Activated CD8-positive, alpha-beta memory T cell treated with anti-CD3 and anti-CD28 coated beads, Interleukin-2, amount 10 ng/mL, durations not matched to agents 7 days and 5 days (primary cell): ENCODE measurements around the gene GSKIP. TPM values are rescaled to one million over a fixed set of nuclear protein-coding genes. Genes with fewer than 3 reads are reported as not detected.

ENCODE experiments used
- ATAC-seq: fragments of 150-1000 bp; cut with Tn5 transposase; one replicate; pipeline ENCODE4 v1.10.0; 2021; ENCODE audit warnings: moderate library complexity
- CTCF ChIA-PET: fragments of 350-600 bp; sonication (Branson Sonifier 250); formaldehyde crosslinking; loops from one replicate; lab custom pipeline; 2021; ENCODE audit warnings: antibody characterized with exemption; lab: Charles Lee
- DNase-seq: peaks from one replicate; pipeline ENCODE4 v3.0.0-alpha.2; 2020
- H3K27ac Mint-ChIP-seq: one replicate; pipeline ENCODE4 v1.8.0; 2021; ENCODE audit warnings: mild to moderate bottlenecking, mixed read lengths
- H3K27me3 Mint-ChIP-seq: one replicate; pipeline ENCODE4 v1.8.0; 2021; ENCODE audit warnings: mixed read lengths
- H3K36me3 Mint-ChIP-seq: one replicate; pipeline ENCODE4 v1.8.0; 2021; ENCODE audit warnings: mild to moderate bottlenecking, mixed read lengths
- H3K4me1 Mint-ChIP-seq: one replicate; pipeline ENCODE4 v1.8.0; 2021; ENCODE audit warnings: mixed read lengths
- H3K4me3 Mint-ChIP-seq: one replicate; pipeline ENCODE4 v1.8.0; 2021; ENCODE audit warnings: mild to moderate bottlenecking, moderate library complexity, mixed read lengths
- H3K9me3 Mint-ChIP-seq: one replicate; pipeline ENCODE4 v1.8.0; 2022; ENCODE audit warnings: low read depth, mixed read lengths
- total RNA-seq, 2 experiments: library from RNA; stranded (reverse); gene quantifications; one replicate each; pipeline ENCODE4 v1.2.3, GENCODE V29; 2021

The GSKIP gene
- total RNA-seq, 2 experiments from 2014 or later: 15.0 to 26.0 TPM

- H3K4me1 Mint-ChIP-seq: peaks cover 9% of the 10 kb centered on the region
- peak overlapping the region; percentile 84 for H3K4me3 Mint-ChIP-seq
- peak overlapping the region; percentile 79 for H3K27ac Mint-ChIP-seq
- DNase-seq (no peak), ATAC-seq (no peak)
- H3K27me3 Mint-ChIP-seq: peaks cover 9% of the 10 kb centered on the region
- CTCF ChIA-PET: interaction anchor here (0.7 to 2.4 kb wide), 4 partner anchors 10 to 115 kb away, joined by 3 to 9 read pairs (median 3); partner anchors contain the start of gene ATG2B
- H3K36me3 Mint-ChIP-seq: peaks cover 2% of the 10 kb centered on the region
- no peaks in the 10 kb centered on the region for H3K9me3 Mint-ChIP-seq
These were observed 27.6 kb downstream of the GSKIP start for GRCh38 chr14:96390965-96391292.

GRCh38 chr14:96391293-96392118, 28.2 kb downstream of the GSKIP start:
- peak; percentile 96 for ATAC-seq
- CTCF ChIA-PET: interaction anchor here (0.7 to 2.4 kb wide), 4 partner anchors 10 to 116 kb away, joined by 3 to 9 read pairs (median 3); partner anchors contain the start of gene ATG2B
- Mint-ChIP-seq H3K36me3 (no peaks in the 10 kb centered on the region), H3K27ac (peak overlapping the region; percentile 79), H3K27me3 (peaks cover 12% of the 10 kb centered on the region), H3K9me3 (no peaks in the 10 kb centered on the region), H3K4me3 (peak overlapping the region; percentile 84), H3K4me1 (peaks cover 9% of the 10 kb centered on the region)
- peak; percentile 99 for DNase-seq

GRCh38 chr14:96393071-96393691, 29.9 kb downstream of the GSKIP start:
- Mint-ChIP-seq H3K36me3 (no peaks in the 10 kb centered on the region), H3K27ac (no peak overlapping the region), H3K27me3 (peaks cover 12% of the 10 kb centered on the region), H3K4me3 (peak overlapping the region; percentile 84), H3K9me3 (no peaks in the 10 kb centered on the region), H3K4me1 (peaks cover 9% of the 10 kb centered on the region)
- ATAC-seq (no peak), DNase-seq (no peak)
- CTCF ChIA-PET: interaction anchor here (1.2 kb wide), 1 partner anchor 22 kb away, joined by 3 read pairs; no protein-coding TSS in a partner anchor

DNA sequence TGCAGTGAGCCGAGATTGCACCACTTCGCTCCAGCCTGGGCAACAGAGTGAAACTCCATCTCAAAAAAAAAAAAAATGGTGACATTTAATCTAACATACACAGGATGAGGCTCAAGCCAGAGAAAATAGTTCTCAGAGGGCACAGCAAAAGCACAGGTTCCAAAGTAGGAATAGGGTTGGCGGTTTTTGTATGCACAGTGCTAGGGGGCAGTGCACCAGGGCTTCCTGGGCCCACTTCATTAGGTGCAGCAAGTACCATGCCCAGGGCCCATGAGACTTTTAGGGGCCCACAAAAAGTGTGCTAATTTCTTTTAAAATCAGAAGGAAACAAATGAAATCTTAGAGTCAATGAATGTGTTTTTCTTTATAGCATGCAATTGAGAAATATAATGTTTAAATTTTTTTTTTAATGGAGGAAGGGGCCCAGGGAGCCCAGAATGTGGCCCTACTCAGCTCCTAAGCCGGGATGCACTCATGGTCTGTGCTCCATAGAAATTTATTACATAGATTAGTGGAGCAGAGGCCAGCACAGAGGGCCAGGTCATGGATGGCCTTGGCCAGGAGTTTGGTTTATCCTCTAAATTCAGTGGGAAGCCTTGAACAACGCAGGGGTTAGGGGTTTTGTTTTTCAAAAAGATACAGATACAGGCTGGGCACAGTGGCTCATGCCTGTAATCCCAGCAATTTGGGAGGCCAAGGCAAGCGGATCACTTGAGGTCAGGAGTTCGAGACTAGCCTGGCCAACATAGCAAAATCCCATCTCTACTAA, 30.9 kb downstream of the GSKIP start:
- H3K27ac Mint-ChIP-seq: no peak overlapping the region
- CTCF ChIA-PET: no interaction called here
- H3K4me1 Mint-ChIP-seq: peaks cover 9% of the 10 kb centered on the region
- H3K27me3 Mint-ChIP-seq: peaks cover 12% of the 10 kb centered on the region
- DNase-seq (no peak), ATAC-seq (no peak)
- H3K4me3 Mint-ChIP-seq: no peak overlapping the region
- no peaks in the 10 kb centered on the region for H3K36me3 Mint-ChIP-seq
- H3K9me3 Mint-ChIP-seq: no peaks in the 10 kb centered on the region

- Mint-ChIP-seq H3K9me3 (no peaks in the 10 kb centered on the region), H3K36me3 (no peaks in the 10 kb centered on the region), H3K27me3 (peaks cover 11% of the 10 kb centered on the region), H3K27ac (no peak overlapping the region), H3K4me1 (no peaks in the 10 kb centered on the region), H3K4me3 (no peak overlapping the region)
- CTCF ChIA-PET: interaction anchor here (0.6 kb wide), 1 partner anchor 124 kb away, joined by 3 read pairs; no protein-coding TSS in a partner anchor
- DNase-seq (no peak), ATAC-seq (no peak)
These were observed 35.1 kb downstream of the GSKIP start for GRCh38 chr14:96398432-96398831.

DNA sequence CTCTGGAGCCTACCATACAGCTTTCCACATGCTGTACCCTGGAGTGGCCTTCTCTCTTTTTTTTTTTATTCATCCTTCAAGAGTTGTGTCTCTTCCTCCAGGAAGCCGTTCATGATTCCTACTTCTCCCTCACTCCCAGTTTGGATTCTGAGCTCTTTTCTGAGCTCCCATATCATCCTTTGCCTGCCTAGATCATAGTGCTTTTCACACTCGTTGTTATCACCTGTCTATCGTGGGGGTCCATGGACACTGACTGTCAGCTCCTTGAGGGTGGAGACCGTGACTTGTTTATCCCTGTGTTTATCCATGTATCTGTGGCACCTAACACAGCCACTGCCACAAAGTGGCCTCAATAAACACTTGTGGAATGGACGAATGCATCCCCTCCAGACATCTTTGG, 35.6 kb downstream of the GSKIP start:
- DNase-seq (no peak), ATAC-seq (no peak)
- no peak overlapping the region for H3K4me3 Mint-ChIP-seq
- no peaks in the 10 kb centered on the region for H3K4me1 Mint-ChIP-seq
- no peaks in the 10 kb centered on the region for H3K9me3 Mint-ChIP-seq
- H3K27ac Mint-ChIP-seq: no peak overlapping the region
- CTCF ChIA-PET: no interaction called here
- peaks cover 11% of the 10 kb centered on the region for H3K27me3 Mint-ChIP-seq
- no peaks in the 10 kb centered on the region for H3K36me3 Mint-ChIP-seq

DNA sequence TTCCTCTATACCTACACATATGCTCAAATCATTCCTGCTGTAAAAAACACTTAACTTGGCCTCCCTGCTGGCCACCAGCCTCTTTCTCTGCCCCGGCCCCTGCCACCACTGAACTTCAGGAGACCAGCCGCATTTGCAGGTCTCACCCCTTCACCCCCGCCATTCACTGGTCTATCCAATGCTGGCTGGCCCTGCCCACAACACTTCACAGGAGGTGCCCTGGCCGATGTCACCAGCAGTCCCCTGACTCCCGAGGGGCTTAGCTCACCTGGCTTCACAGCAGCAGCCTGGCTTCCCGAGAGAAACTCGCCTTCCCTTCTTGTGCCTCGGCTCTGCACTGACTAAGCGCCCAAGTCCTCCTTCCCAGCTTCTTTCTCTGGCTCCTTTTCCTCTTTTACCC, 36.1 kb downstream of the GSKIP start:
- no peaks in the 10 kb centered on the region for H3K4me1 Mint-ChIP-seq
- peaks cover 13% of the 10 kb centered on the region for H3K27me3 Mint-ChIP-seq
- H3K36me3 Mint-ChIP-seq: no peaks in the 10 kb centered on the region
- H3K4me3 Mint-ChIP-seq: no peak overlapping the region
- ATAC-seq (no peak), DNase-seq (no peak)
- no peak overlapping the region for H3K27ac Mint-ChIP-seq
- CTCF ChIA-PET: no interaction called here
- H3K9me3 Mint-ChIP-seq: no peaks in the 10 kb centered on the region

GRCh38 chr14:96400495-96400894, 37.2 kb downstream of the GSKIP start:
- CTCF ChIA-PET: no interaction called here
- Mint-ChIP-seq H3K27ac (no peak overlapping the region), H3K4me3 (no peak overlapping the region), H3K4me1 (no peaks in the 10 kb centered on the region), H3K9me3 (no peaks in the 10 kb centered on the region), H3K27me3 (peaks cover 10% of the 10 kb centered on the region), H3K36me3 (no peaks in the 10 kb centered on the region)
- DNase-seq (no peak), ATAC-seq (no peak)

- no peaks in the 10 kb centered on the region for H3K9me3 Mint-ChIP-seq
- no peaks in the 10 kb centered on the region for H3K36me3 Mint-ChIP-seq
- H3K27me3 Mint-ChIP-seq: peaks cover 10% of the 10 kb centered on the region
- H3K27ac Mint-ChIP-seq: no peak overlapping the region
- H3K4me1 Mint-ChIP-seq: no peaks in the 10 kb centered on the region
- no peak for DNase-seq
- H3K4me3 Mint-ChIP-seq: no peak overlapping the region
- CTCF ChIA-PET: no interaction called here
- ATAC-seq: no peak
These were observed 40.1 kb downstream of the GSKIP start for GRCh38 chr14:96403409-96403808.

- DNase-seq: no peak
- H3K27ac Mint-ChIP-seq: no peak overlapping the region
- H3K4me3 Mint-ChIP-seq: no peak overlapping the region
- CTCF ChIA-PET: no interaction called here
- H3K36me3 Mint-ChIP-seq: no peaks in the 10 kb centered on the region
- no peak for ATAC-seq
- peaks cover 8% of the 10 kb centered on the region for H3K27me3 Mint-ChIP-seq
- H3K9me3 Mint-ChIP-seq: no peaks in the 10 kb centered on the region
- H3K4me1 Mint-ChIP-seq: no peaks in the 10 kb centered on the region
These were observed 42.4 kb downstream of the GSKIP start for GRCh38 chr14:96405677-96406076.

- Mint-ChIP-seq H3K36me3 (no peaks in the 10 kb centered on the region), H3K9me3 (no peaks in the 10 kb centered on the region), H3K27me3 (peaks cover 7% of the 10 kb centered on the region), H3K4me1 (no peaks in the 10 kb centered on the region), H3K27ac (no peak overlapping the region), H3K4me3 (no peak overlapping the region)
- no peak for DNase-seq
- CTCF ChIA-PET: no interaction called here
- no peak for ATAC-seq
These were observed 44.7 kb downstream of the GSKIP start for GRCh38 chr14:96407935-96408570.

- CTCF ChIA-PET: no interaction called here
- Mint-ChIP-seq H3K27me3 (peaks cover 11% of the 10 kb centered on the region), H3K4me3 (no peak overlapping the region), H3K36me3 (no peaks in the 10 kb centered on the region), H3K9me3 (no peaks in the 10 kb centered on the region), H3K27ac (no peak overlapping the region), H3K4me1 (no peaks in the 10 kb centered on the region)
- ATAC-seq (no peak), DNase-seq (no peak)
These were observed 45.3 kb downstream of the GSKIP start for GRCh38 chr14:96408608-96409007.

- DNase-seq: no peak
- Mint-ChIP-seq H3K4me1 (no peaks in the 10 kb centered on the region), H3K9me3 (no peaks in the 10 kb centered on the region), H3K27me3 (peaks cover 9% of the 10 kb centered on the region), H3K36me3 (no peaks in the 10 kb centered on the region), H3K27ac (no peak overlapping the region), H3K4me3 (no peak overlapping the region)
- CTCF ChIA-PET: no interaction called here
- no peak for ATAC-seq
These were observed 46.4 kb downstream of the GSKIP start for GRCh38 chr14:96409701-96410100.
